ENCODE results near the gene ADNP. TPM values are rescaled to one million over a fixed set of nuclear protein-coding genes. Genes with fewer than 3 reads are reported as not detected.

ADNP gene
- total RNA-seq = 59.9 TPM

DNA sequence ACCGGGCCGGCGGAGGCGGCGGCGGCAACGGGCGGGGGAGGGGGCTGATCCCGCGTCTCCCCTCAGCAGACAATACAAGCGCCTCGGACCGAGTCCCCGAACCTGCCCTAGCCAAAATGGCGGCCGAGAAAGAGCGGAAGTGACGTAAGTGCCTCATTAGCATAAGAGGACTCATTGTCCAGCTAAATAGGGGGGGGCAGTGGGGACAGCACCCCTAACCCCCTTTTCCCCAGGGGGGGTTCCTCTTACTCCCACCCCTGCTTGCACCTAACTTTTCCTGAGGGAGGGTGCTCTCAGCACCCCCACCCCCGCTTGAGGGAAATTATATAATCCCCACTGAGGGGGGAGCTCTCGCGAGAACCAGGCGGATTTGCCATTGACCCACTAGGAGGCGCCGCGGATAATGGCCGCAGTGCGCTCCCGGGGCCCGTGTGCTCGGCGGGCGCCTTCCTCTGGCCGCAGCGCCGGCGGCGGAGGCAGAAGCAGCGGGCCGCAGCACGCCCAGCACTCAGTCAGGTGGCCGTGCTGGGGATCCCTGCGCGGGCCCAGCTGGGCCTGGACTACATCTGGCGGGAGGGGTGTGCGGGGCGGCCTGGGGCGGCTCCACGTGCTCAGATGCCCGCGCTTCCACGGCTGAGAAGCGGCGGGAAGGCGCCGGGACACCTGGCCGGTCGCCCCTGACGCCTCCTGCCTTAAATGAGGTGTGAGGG lies at the start of gene ADNP:
Gene ADNP (minus strand): TSS at position 132 of the 710 bp plus-strand sequence. CDS start 27,441 bp downstream, outside the sequence.

GRCh38 chr20:50958615-50959542 lies 27.6 kb upstream of the ADNP start, which contains the start of gene MOCS3:
MOCS3 (plus strand) TSS chr20:50958818; CDS start chr20:50958843, 25 bp downstream.

DNA sequence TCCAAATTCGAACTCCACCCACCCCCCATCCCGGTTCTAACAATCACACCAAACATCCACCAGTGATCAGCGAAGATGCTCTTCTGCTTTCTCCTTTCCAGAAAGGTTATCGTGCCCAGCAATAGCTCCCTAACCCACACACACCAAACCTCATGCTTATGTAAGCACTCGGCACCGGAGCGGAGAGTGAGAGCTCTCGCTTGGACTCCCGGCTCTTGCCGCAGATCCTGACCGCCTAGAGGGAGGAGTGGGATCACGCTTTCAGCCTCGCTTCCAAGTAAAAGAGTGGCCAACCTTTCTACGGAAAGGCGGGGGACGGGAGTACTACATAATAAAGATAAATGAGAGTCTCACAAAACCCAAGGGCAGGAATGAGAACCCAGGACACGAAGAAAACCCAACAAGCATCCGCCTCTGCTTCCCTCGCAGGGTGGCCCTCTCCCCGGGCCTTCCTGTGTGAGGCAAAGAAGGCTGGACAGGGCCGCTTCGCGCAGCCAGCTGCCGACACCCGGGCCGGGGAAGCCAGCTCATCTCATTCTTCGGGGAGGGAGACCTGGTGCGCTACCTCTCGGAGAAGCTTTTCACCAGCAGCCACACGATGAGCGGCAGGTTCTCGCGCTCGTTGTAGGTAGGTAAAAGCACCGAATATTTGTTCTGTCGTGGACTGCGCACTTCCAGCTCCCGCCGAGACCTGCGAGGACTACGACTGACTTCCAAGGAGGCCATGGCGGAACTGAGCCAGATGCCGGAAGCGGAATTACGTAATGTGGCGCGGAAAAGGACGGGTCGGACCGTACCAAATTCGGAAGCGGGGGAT lies 26.8 kb upstream of the ADNP start, which contains the start of gene DPM1:
Gene DPM1 (minus strand): TSS at position 735 of the 817 bp plus-strand sequence. CDS start 9 bp downstream, at position 726.

Small RNA genes within 50 kb of the gene (small RNA-seq; reads per million reads assigned to genes)
- not detected for gene TMSB4XP6 (ENCODE audit: low replicate concordance)

Other genes with a start within 250 kb of the ADNP start
- 18.1 TPM for gene RIPOR3, start 239.9 kb downstream of the ADNP start, total RNA-seq
- gene PARD6B, start 199.9 kb downstream of the ADNP start, total RNA-seq = 50.8 TPM
- gene BCAS4, start 136.4 kb downstream of the ADNP start, total RNA-seq = 4.8 TPM
- gene DPM1, start 27.1 kb upstream of the ADNP start, total RNA-seq = 42.2 TPM
- gene MOCS3, start 27.4 kb upstream of the ADNP start, total RNA-seq = 6.0 TPM
- gene KCNG1, start 91.7 kb upstream of the ADNP start, total RNA-seq = 5.8 TPM

Data from metanephros (tissue), 2 donors.